ENCODE results near the gene VEGFB. TPM values are rescaled to one million over a fixed set of nuclear protein-coding genes. Genes with fewer than 3 reads are reported as not detected.

VEGFB gene
- total and polyA plus RNA-seq, 2 of the 8 experiments (the other 6 are each of a cell fraction or from before 2014, with no cell fraction given), result 9.3 to 49.6 TPM

DNA sequence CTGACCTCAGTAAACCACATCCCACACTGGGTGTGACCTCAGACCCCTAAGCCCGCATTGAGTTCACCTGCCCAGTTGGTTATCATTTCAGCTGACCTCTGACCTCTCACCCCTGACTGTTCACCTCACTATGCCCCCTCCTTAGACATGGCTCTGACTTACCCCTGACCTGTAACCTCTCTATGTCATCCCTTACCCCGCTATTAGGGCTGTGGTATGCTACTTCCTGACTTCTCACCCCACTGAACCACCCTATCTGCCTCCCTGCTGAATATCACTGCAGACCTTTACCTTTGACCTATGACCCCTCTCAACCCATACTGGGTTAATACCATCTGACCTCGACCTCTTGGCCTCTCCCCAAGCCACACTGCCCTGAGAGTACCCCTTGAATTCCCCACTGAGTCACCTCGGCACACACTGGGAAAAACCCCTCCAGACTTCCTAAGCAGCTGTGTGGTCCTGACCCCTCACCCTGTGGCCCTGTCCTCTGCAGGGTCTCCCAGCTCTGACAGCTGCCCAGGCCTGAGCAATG lies 25.2 kb downstream of the VEGFB start (continued):
- TF ChIP-seq SIX5 (IDR thresholded peaks at IDR 0.05; ENCODE audit: low read depth, low read length), result no peak
- TF ChIP-seq CEBPB (IDR thresholded peaks at IDR 0.05; ENCODE audit: low read depth, low read length), result no peak
- TF ChIP-seq KDM5A (IDR thresholded peaks at IDR 0.05; ENCODE audit: low read length), result no peak

Measured in H1 (cell line).